Measurements from ENCODE around the gene KLHL3. TPM values are rescaled to one million over a fixed set of nuclear protein-coding genes. Genes with fewer than 3 reads are reported as not detected.

The KLHL3 gene
- total RNA-seq, 1 donor from 2014 or later: 11.8 TPM

- no peak overlapping the region for H3K4me3 Mint-ChIP-seq
- no peaks in the 10 kb centered on the region for H3K4me1 Mint-ChIP-seq
- no peak for DNase-seq (ENCODE audit: low read depth, low spot score)
Observed at GRCh38 chr5:137689306-137689705, 46.6 kb downstream of the KLHL3 start.

GRCh38 chr5:137688210-137688840 is 47.6 kb downstream of the KLHL3 start:
- no peak for DNase-seq (ENCODE audit: low read depth, low spot score)
- H3K36me3 Mint-ChIP-seq (ENCODE audit: low read depth): peaks cover 11% of the 10 kb centered on the region
- no peaks in the 10 kb centered on the region for H3K9me3 Mint-ChIP-seq
- no peaks in the 10 kb centered on the region for H3K27me3 Mint-ChIP-seq (ENCODE audit: low read depth)
- H3K4me1 Mint-ChIP-seq: peaks cover 5% of the 10 kb centered on the region
- H3K27ac Mint-ChIP-seq (ENCODE audit: unreplicated experiment): no peak overlapping the region
- no peak for TF ChIP-seq CTCF (conservative IDR thresholded peaks at IDR 0.05)
- H3K4me3 Mint-ChIP-seq: no peak overlapping the region

More at GRCh38 chr5:137689306-137689705, 46.6 kb downstream of the KLHL3 start:
- H3K9me3 Mint-ChIP-seq: no peaks in the 10 kb centered on the region
- H3K27ac Mint-ChIP-seq (ENCODE audit: unreplicated experiment): no peak overlapping the region
- H3K27me3 Mint-ChIP-seq (ENCODE audit: low read depth): no peaks in the 10 kb centered on the region
- H3K36me3 Mint-ChIP-seq (ENCODE audit: low read depth): peaks cover 11% of the 10 kb centered on the region
- TF ChIP-seq CTCF (conservative IDR thresholded peaks at IDR 0.05): no peak

GRCh38 chr5:137684761-137685160 is 51.1 kb downstream of the KLHL3 start:
- no peak overlapping the region for H3K4me3 Mint-ChIP-seq
- peaks cover 5% of the 10 kb centered on the region for H3K4me1 Mint-ChIP-seq
- H3K36me3 Mint-ChIP-seq (ENCODE audit: low read depth): peaks cover 9% of the 10 kb centered on the region
- no peak for TF ChIP-seq CTCF (conservative IDR thresholded peaks at IDR 0.05)
- H3K9me3 Mint-ChIP-seq: no peaks in the 10 kb centered on the region
- H3K27ac Mint-ChIP-seq (ENCODE audit: unreplicated experiment): no peak overlapping the region
- DNase-seq (ENCODE audit: low read depth, low spot score): no peak
- H3K27me3 Mint-ChIP-seq (ENCODE audit: low read depth): no peaks in the 10 kb centered on the region

- no peak overlapping the region for H3K27ac Mint-ChIP-seq (ENCODE audit: unreplicated experiment)
- H3K27me3 Mint-ChIP-seq (ENCODE audit: low read depth): no peaks in the 10 kb centered on the region
- no peak for DNase-seq (ENCODE audit: low read depth, low spot score)
- H3K4me3 Mint-ChIP-seq: no peak overlapping the region
- peaks cover 5% of the 10 kb centered on the region for H3K4me1 Mint-ChIP-seq
- no peaks in the 10 kb centered on the region for H3K9me3 Mint-ChIP-seq
- no peak for TF ChIP-seq CTCF (conservative IDR thresholded peaks at IDR 0.05)
- peaks cover 5% of the 10 kb centered on the region for H3K36me3 Mint-ChIP-seq (ENCODE audit: low read depth)
Observed at GRCh38 chr5:137681191-137681590, 54.7 kb downstream of the KLHL3 start.

GRCh38 chr5:137679910-137680309 is 56.0 kb downstream of the KLHL3 start:
- DNase-seq (ENCODE audit: low read depth, low spot score): no peak
- Mint-ChIP-seq H3K4me1 (peaks cover 5% of the 10 kb centered on the region), H3K27ac (ENCODE audit: unreplicated experiment) (no peak overlapping the region), H3K36me3 (ENCODE audit: low read depth) (peaks cover 5% of the 10 kb centered on the region), H3K9me3 (no peaks in the 10 kb centered on the region), H3K4me3 (no peak overlapping the region), H3K27me3 (ENCODE audit: low read depth) (no peaks in the 10 kb centered on the region)
- TF ChIP-seq CTCF (conservative IDR thresholded peaks at IDR 0.05): no peak

Measured in neural crest cell (in vitro differentiated cells).